Measurements from ENCODE around the gene ADK. TPM values are rescaled to one million over a fixed set of nuclear protein-coding genes. Genes with fewer than 3 reads are reported as not detected.

ADK gene
- total RNA-seq, 2 experiments from 2014 or later: 26.4 to 31.1 TPM

DNA sequence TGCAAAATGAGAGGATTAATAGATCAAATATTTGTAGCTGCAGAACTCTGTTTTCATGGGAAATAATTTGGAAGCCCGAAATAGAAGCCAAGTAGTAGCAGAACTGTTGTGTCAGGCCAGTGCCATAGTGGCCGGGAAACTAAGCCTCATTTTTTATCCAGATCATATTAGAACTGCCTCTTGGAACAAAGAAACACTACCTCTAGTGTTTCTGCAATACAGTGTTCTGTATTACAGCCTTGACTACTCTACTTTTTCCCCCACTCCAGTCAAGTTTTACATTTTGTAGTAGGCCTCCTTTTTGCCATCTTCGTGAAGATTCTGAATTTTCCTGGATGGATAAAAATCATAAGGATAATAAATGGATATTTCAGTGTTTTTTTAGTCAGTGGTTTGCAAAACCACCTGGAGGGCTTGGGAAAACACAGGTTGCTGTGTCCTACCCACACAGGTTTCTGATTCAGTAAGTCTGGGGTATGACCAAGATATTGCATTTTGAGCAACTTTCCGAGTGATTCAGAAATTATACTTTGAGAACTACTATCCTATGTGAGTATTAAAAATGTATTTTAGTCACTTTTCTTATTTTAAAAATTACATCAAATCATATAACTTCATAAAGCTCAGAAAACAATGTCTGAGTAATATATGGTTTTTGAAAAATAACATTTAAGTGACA lies 349.1 kb downstream of the ADK start:
- Histone ChIP-seq H3K36me3 (ENCODE audit: insufficient read depth, low read length) (no peaks in the 10 kb centered on the region), H3K9me2 (ENCODE audit: insufficient read depth, low read length) (no peaks in the 10 kb centered on the region), H3K4me2 (ENCODE audit: low read length) (no peak overlapping the region), H3K27ac (ENCODE audit: low read depth, low read length, poor library complexity, severe bottlenecking) (no peak overlapping the region), H4K20me1 (ENCODE audit: insufficient read depth, low read length) (no peaks in the 10 kb centered on the region), H3K4me3 (ENCODE audit: low read depth, low read length, poor library complexity, severe bottlenecking) (no peak overlapping the region), H3K4me1 (ENCODE audit: insufficient read depth, low read length, poor library complexity, severe bottlenecking) (no peaks in the 10 kb centered on the region), H2AFZ (ENCODE audit: low read length) (no peak overlapping the region), H3K79me2 (ENCODE audit: insufficient read depth, low read depth, low read length) (no peaks in the 10 kb centered on the region), H3K9me3 (ENCODE audit: low read length) (no peaks in the 10 kb centered on the region)
- TF ChIP-seq EZH2phosphoT487 (IDR thresholded peaks at IDR 0.05; ENCODE audit: borderline replicate concordance, low read depth, low read length): no peak
- TF ChIP-seq, protein P1, sequence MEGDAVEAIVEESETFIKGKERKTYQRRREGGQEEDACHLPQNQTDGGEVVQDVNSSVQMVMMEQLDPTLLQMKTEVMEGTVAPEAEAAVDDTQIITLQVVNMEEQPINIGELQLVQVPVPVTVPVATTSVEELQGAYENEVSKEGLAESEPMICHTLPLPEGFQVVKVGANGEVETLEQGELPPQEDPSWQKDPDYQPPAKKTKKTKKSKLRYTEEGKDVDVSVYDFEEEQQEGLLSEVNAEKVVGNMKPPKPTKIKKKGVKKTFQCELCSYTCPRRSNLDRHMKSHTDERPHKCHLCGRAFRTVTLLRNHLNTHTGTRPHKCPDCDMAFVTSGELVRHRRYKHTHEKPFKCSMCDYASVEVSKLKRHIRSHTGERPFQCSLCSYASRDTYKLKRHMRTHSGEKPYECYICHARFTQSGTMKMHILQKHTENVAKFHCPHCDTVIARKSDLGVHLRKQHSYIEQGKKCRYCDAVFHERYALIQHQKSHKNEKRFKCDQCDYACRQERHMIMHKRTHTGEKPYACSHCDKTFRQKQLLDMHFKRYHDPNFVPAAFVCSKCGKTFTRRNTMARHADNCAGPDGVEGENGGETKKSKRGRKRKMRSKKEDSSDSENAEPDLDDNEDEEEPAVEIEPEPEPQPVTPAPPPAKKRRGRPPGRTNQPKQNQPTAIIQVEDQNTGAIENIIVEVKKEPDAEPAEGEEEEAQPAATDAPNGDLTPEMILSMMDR (conservative IDR thresholded peaks at IDR 0.05; ENCODE audit: low read length): no peak
- DNase-seq (ENCODE audit: low spot score): no peak
- intact Hi-C loops (cut with micrococcal nuclease; ENCODE audit: unreplicated experiment): no loop called here
- POLR2A ChIA-PET: interaction anchor here (1.0 kb wide), 2 partner anchors 17 to 482 kb away, joined by 3 to 4 read pairs; no protein-coding TSS in a partner anchor
- CTCF ChIA-PET (ENCODE audit: unreplicated experiment): no interaction called here
- no TSS peak for BruUV-seq (replicated peaks)

DNA sequence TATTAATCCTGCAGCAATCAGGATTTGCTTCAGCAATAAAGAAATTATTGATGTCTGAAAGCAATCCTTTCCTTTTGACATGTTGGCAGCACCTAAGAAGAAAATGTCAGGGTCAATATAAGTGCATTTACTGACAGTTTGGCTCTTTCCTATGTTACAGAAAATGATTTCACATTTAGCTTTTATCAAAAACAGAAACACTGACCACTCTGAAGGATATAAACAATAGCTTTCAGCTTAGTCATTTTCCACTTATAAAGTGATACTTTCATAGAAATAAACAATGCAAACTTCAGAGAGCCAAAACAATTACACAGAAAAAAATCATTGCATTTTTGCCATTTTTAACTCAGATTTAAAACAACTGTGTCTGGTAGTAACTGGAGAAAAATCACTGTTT lies 349.8 kb downstream of the ADK start:
- H2AFZ ChIP-seq (ENCODE audit: low read length): no peak overlapping the region
- no peak overlapping the region for H3K27ac ChIP-seq (ENCODE audit: low read depth, low read length, poor library complexity, severe bottlenecking)
- no peaks in the 10 kb centered on the region for H3K4me1 ChIP-seq (ENCODE audit: insufficient read depth, low read length, poor library complexity, severe bottlenecking)
- intact Hi-C loops (cut with micrococcal nuclease; ENCODE audit: unreplicated experiment): no loop called here
- no peak overlapping the region for H3K4me3 ChIP-seq (ENCODE audit: low read depth, low read length, poor library complexity, severe bottlenecking)
- H3K9me2 ChIP-seq (ENCODE audit: insufficient read depth, low read length): no peaks in the 10 kb centered on the region
- no peaks in the 10 kb centered on the region for H3K36me3 ChIP-seq (ENCODE audit: insufficient read depth, low read length)
- TF ChIP-seq EZH2phosphoT487 (IDR thresholded peaks at IDR 0.05; ENCODE audit: borderline replicate concordance, low read depth, low read length): no peak
- TF ChIP-seq, protein P1 (conservative IDR thresholded peaks at IDR 0.05; ENCODE audit: low read length): no peak
- no peaks in the 10 kb centered on the region for H3K79me2 ChIP-seq (ENCODE audit: insufficient read depth, low read depth, low read length)
- no peak overlapping the region for H3K4me2 ChIP-seq (ENCODE audit: low read length)
- no TSS peak for BruUV-seq (replicated peaks)
- no peaks in the 10 kb centered on the region for H3K9me3 ChIP-seq (ENCODE audit: low read length)
- H4K20me1 ChIP-seq (ENCODE audit: insufficient read depth, low read length): no peaks in the 10 kb centered on the region
- ChIA-PET CTCF (ENCODE audit: unreplicated experiment) (no interaction called here), POLR2A (interaction anchor here (1.0 kb wide), 1 partner anchor 482 kb away, joined by 4 read pairs; no protein-coding TSS in a partner anchor)
- no peak for DNase-seq (ENCODE audit: low spot score)

DNA sequence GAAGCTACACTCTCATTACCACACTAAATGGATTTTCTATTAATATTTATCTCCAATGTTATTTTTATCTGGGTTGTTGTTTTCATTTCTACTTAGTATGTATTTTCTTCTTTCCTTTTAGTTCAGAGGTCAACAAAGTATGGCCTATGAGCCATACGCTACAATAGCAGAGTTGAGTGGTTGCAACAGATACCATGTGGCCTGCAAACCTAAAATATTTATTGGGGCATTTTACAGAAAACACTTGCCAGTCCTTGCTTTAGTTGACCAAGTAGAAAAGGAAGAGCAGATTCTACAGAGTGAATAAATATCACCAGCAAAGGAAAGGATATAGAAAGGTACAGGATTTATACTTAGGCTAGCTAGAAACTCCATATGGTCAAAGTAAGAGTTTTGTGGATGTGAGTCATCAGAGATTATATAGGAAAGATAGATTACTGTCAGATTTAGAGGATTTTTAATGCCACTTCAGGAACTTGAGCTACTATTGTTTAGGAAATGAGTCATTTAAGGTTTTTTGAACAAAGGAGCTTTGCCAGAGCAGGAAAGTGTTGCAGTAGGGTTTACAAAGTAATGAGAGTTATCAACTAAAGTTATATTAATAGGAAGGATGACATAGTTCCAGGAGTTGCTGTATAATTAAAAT lies 352.1 kb downstream of the ADK start:
- ChIA-PET POLR2A (interaction anchor here (0.7 to 1.1 kb wide), 4 partner anchors 11 to 564 kb away, joined by 3 read pairs; no protein-coding TSS in a partner anchor), CTCF (ENCODE audit: unreplicated experiment) (no interaction called here)
- intact Hi-C loops (cut with micrococcal nuclease; ENCODE audit: unreplicated experiment): no loop called here
- Histone ChIP-seq H2AFZ (ENCODE audit: low read length) (no peak overlapping the region), H3K4me1 (ENCODE audit: insufficient read depth, low read length, poor library complexity, severe bottlenecking) (no peaks in the 10 kb centered on the region), H3K79me2 (ENCODE audit: insufficient read depth, low read depth, low read length) (no peaks in the 10 kb centered on the region), H3K4me2 (ENCODE audit: low read length) (no peak overlapping the region), H3K27ac (ENCODE audit: low read depth, low read length, poor library complexity, severe bottlenecking) (no peak overlapping the region), H3K9me3 (ENCODE audit: low read length) (no peaks in the 10 kb centered on the region), H3K9me2 (ENCODE audit: insufficient read depth, low read length) (no peaks in the 10 kb centered on the region), H3K4me3 (ENCODE audit: low read depth, low read length, poor library complexity, severe bottlenecking) (no peak overlapping the region), H3K36me3 (ENCODE audit: insufficient read depth, low read length) (no peaks in the 10 kb centered on the region), H4K20me1 (ENCODE audit: insufficient read depth, low read length) (no peaks in the 10 kb centered on the region)
- DNase-seq (ENCODE audit: low spot score): no peak
- BruUV-seq (replicated peaks): no TSS peak
- TF ChIP-seq EZH2phosphoT487 (IDR thresholded peaks at IDR 0.05; ENCODE audit: borderline replicate concordance, low read depth, low read length): no peak
- TF ChIP-seq, protein P1 (conservative IDR thresholded peaks at IDR 0.05; ENCODE audit: low read length): no peak

Data from OCI-LY7 (cell line).